ENCODE data around the gene MTHFD1L.

GRCh38 chr6:151060766-151061531 lies 195.4 kb downstream of the MTHFD1L start:
- TF ChIP-seq, protein P1, sequence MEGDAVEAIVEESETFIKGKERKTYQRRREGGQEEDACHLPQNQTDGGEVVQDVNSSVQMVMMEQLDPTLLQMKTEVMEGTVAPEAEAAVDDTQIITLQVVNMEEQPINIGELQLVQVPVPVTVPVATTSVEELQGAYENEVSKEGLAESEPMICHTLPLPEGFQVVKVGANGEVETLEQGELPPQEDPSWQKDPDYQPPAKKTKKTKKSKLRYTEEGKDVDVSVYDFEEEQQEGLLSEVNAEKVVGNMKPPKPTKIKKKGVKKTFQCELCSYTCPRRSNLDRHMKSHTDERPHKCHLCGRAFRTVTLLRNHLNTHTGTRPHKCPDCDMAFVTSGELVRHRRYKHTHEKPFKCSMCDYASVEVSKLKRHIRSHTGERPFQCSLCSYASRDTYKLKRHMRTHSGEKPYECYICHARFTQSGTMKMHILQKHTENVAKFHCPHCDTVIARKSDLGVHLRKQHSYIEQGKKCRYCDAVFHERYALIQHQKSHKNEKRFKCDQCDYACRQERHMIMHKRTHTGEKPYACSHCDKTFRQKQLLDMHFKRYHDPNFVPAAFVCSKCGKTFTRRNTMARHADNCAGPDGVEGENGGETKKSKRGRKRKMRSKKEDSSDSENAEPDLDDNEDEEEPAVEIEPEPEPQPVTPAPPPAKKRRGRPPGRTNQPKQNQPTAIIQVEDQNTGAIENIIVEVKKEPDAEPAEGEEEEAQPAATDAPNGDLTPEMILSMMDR (IDR thresholded peaks at IDR 0.05 in 4 of 5, conservative IDR thresholded peaks at IDR 0.05 in 1 of 5) = no peak
- no peak for TF ChIP-seq POLR2A (IDR thresholded peaks at IDR 0.05)
